Measurements from ENCODE around the gene NREP.
A peak's percentile ranks its signal among the peaks of the same experiment; 100 is the strongest.

Gene NREP

GRCh38 chr5:111738118-111738517 lies 18.9 kb downstream of the NREP start:
- Histone ChIP-seq H3K36me3 (peaks cover 6 to 81% (median 62%) of the 10 kb centered on the region in 11 experiments; a peak in 21 of 22 replicates), H3K27ac (no peak overlapping the region), H3K4me2 (no peak overlapping the region)

GRCh38 chr5:111737716-111738115 lies 19.3 kb downstream of the NREP start:
- Histone ChIP-seq H3K4me1 (peaks cover 0 to 30% (median 26%) of the 10 kb centered on the region in 10 experiments; a peak in 18 of 20 replicates), H3K4me2 (no peak overlapping the region), H3K9me3 (replicated peaks in 1 of 11) (no peaks in the 10 kb centered on the region; a peak in 1 of 22 replicates), H3K9ac (no peak overlapping the region), H3K36me3 (peaks cover 8 to 85% (median 66%) of the 10 kb centered on the region in 11 experiments; a peak in 21 of 22 replicates), H3K27ac (no peak overlapping the region), H3K4me3 (no peak overlapping the region), H4K20me1 (peaks cover 0 to 6% (median 0%) of the 10 kb centered on the region in 11 experiments; a peak in 5 of 22 replicates), H3K27me3 (no peaks in the 10 kb centered on the region)
- TF ChIP-seq Cebpa-rat (IDR thresholded peaks at IDR 0.05) = no peak

More at GRCh38 chr5:111738118-111738517, 18.9 kb downstream of the NREP start:
- Histone ChIP-seq H3K4me1 (peaks cover 0 to 35% (median 28%) of the 10 kb centered on the region in 10 experiments; a peak in 18 of 20 replicates), H3K9ac (no peak overlapping the region), H4K20me1 (peaks cover 0 to 6% (median 0%) of the 10 kb centered on the region in 11 experiments; a peak in 5 of 22 replicates), H3K27me3 (no peaks in the 10 kb centered on the region), H3K4me3 (no peak overlapping the region), H3K9me3 (replicated peaks in 1 of 11) (no peaks in the 10 kb centered on the region; a peak in 1 of 22 replicates)
- TF ChIP-seq Cebpa-rat (IDR thresholded peaks at IDR 0.05) = no peak

- peaks cover 0 to 22% (median 17%) of the 10 kb centered on the region in 10 experiments; a peak in 14 of 20 replicates for H3K4me1 ChIP-seq
- no peak overlapping the region for H3K4me2 ChIP-seq
- H4K20me1 ChIP-seq = peaks cover 0 to 6% (median 0%) of the 10 kb centered on the region in 11 experiments; a peak in 2 of 22 replicates
These were observed 21.3 kb downstream of the NREP start for GRCh38 chr5:111735583-111736270.

GRCh38 chr5:111734597-111734996 lies 22.4 kb downstream of the NREP start:
- Histone ChIP-seq H3K27ac (no peak overlapping the region), H4K20me1 (peaks cover 0 to 6% (median 0%) of the 10 kb centered on the region in 11 experiments; a peak in 2 of 22 replicates), H3K4me3 (no peak overlapping the region), H3K4me2 (no peak overlapping the region), H3K9me3 (replicated peaks in 1 of 11) (no peaks in the 10 kb centered on the region; a peak in 1 of 22 replicates), H3K4me1 (peaks cover 0 to 22% (median 17%) of the 10 kb centered on the region in 10 experiments; a peak in 14 of 20 replicates), H3K9ac (no peak overlapping the region), H3K27me3 (no peaks in the 10 kb centered on the region), H3K36me3 (peaks cover 8 to 99% (median 89%) of the 10 kb centered on the region in 11 experiments; a peak in 21 of 22 replicates)
- no peak for TF ChIP-seq Cebpa-rat (IDR thresholded peaks at IDR 0.05)

More at GRCh38 chr5:111735583-111736270, 21.3 kb downstream of the NREP start:
- no peak overlapping the region for H3K4me3 ChIP-seq
- no peaks in the 10 kb centered on the region for H3K27me3 ChIP-seq
- H3K9ac ChIP-seq = no peak overlapping the region
- H3K27ac ChIP-seq = no peak overlapping the region
- H3K36me3 ChIP-seq = peaks cover 8 to 90% (median 84%) of the 10 kb centered on the region in 11 experiments; a peak in 21 of 22 replicates
- TF ChIP-seq Cebpa-rat (IDR thresholded peaks at IDR 0.05) = no peak
- H3K9me3 ChIP-seq (replicated peaks in 1 of 11) = no peaks in the 10 kb centered on the region; a peak in 1 of 22 replicates

- no peak for TF ChIP-seq Cebpa-rat (IDR thresholded peaks at IDR 0.05)
- H3K4me2 ChIP-seq = no peak overlapping the region
- no peaks in the 10 kb centered on the region for H3K27me3 ChIP-seq
- no peaks in the 10 kb centered on the region; a peak in 1 of 22 replicates for H3K9me3 ChIP-seq (replicated peaks in 1 of 11)
- peaks cover 0 to 4% (median 0%) of the 10 kb centered on the region in 11 experiments; a peak in 2 of 22 replicates for H4K20me1 ChIP-seq
- H3K4me3 ChIP-seq = no peak overlapping the region
- no peak overlapping the region for H3K27ac ChIP-seq
- peaks cover 8 to 99% (median 87%) of the 10 kb centered on the region in 11 experiments; a peak in 21 of 22 replicates for H3K36me3 ChIP-seq
- H3K4me1 ChIP-seq = peaks cover 0 to 18% (median 14%) of the 10 kb centered on the region in 10 experiments; a peak in 14 of 20 replicates
- H3K9ac ChIP-seq = no peak overlapping the region
These were observed 23.0 kb downstream of the NREP start for GRCh38 chr5:111734013-111734412.

GRCh38 chr5:111733571-111733970 lies 23.4 kb downstream of the NREP start:
- TF ChIP-seq Cebpa-rat (IDR thresholded peaks at IDR 0.05) = no peak
- Histone ChIP-seq H3K9me3 (replicated peaks in 1 of 11) (no peaks in the 10 kb centered on the region; a peak in 1 of 22 replicates), H3K4me1 (peaks cover 0 to 17% (median 11%) of the 10 kb centered on the region in 10 experiments; a peak in 13 of 20 replicates), H3K27me3 (no peaks in the 10 kb centered on the region), H3K9ac (no peak overlapping the region), H3K4me2 (no peak overlapping the region), H3K27ac (no peak overlapping the region), H3K36me3 (peaks cover 8 to 99% (median 87%) of the 10 kb centered on the region in 11 experiments; a peak in 21 of 22 replicates), H4K20me1 (peaks cover 0 to 4% (median 0%) of the 10 kb centered on the region in 11 experiments; a peak in 1 of 22 replicates), H3K4me3 (no peak overlapping the region)

- Histone ChIP-seq H3K9ac (no peak overlapping the region), H3K27me3 (no peaks in the 10 kb centered on the region), H3K4me2 (peak overlapping the region in 6 of 11 experiments; percentile 1 to 44 (median 18); a peak in 6 of 22 replicates), H3K36me3 (peaks cover 8 to 99% (median 89%) of the 10 kb centered on the region in 11 experiments; a peak in 21 of 22 replicates), H3K27ac (no peak overlapping the region), H4K20me1 (no peaks in the 10 kb centered on the region), H3K4me1 (peaks cover 0 to 17% (median 11%) of the 10 kb centered on the region in 10 experiments; a peak in 13 of 20 replicates), H3K9me3 (replicated peaks in 1 of 11) (no peaks in the 10 kb centered on the region; a peak in 1 of 22 replicates), H3K4me3 (no peak overlapping the region)
- TF ChIP-seq Cebpa-rat (IDR thresholded peaks at IDR 0.05) = no peak
These were observed 25.4 kb downstream of the NREP start for GRCh38 chr5:111731638-111732037.

GRCh38 chr5:111730659-111731382 lies 26.2 kb downstream of the NREP start:
- H3K9ac ChIP-seq = no peak overlapping the region
- H3K36me3 ChIP-seq = peaks cover 8 to 99% (median 85%) of the 10 kb centered on the region in 11 experiments; a peak in 21 of 22 replicates
- TF ChIP-seq Cebpa-rat (IDR thresholded peaks at IDR 0.05) = no peak
- H3K27ac ChIP-seq = no peak overlapping the region
- H4K20me1 ChIP-seq = no peaks in the 10 kb centered on the region
- no peak overlapping the region for H3K4me3 ChIP-seq
- H3K4me2 ChIP-seq = peak overlapping the region in 8 of 11 experiments; percentile 1 to 44 (median 20); a peak in 11 of 22 replicates
- H3K4me1 ChIP-seq = peaks cover 0 to 17% (median 11%) of the 10 kb centered on the region in 10 experiments; a peak in 13 of 20 replicates
- H3K9me3 ChIP-seq (replicated peaks in 1 of 11) = no peaks in the 10 kb centered on the region; a peak in 1 of 22 replicates
- H3K27me3 ChIP-seq = no peaks in the 10 kb centered on the region
